Esophagus (tissue), 2 donors: ENCODE data around the gene WNT1. TPM values are rescaled to one million over a fixed set of nuclear protein-coding genes. Genes with fewer than 3 reads are reported as not detected.

ENCODE experiments used
- H3K27ac ChIP-seq, 2 donors: one replicate each; pipeline ENCODE4 v1.5.1; 2013; ENCODE audit warnings: low read depth in 2 of 2, mild to moderate bottlenecking in 2 of 2, inconsistent platforms in 1 of 2, low read length in 1 of 2, moderate library complexity in 1 of 2
- H3K27me3 ChIP-seq, 2 donors: one replicate each; pipeline ENCODE4 v1.6.1; 2013; ENCODE audit warnings: low read length in 2 of 2, control low read depth in 1 of 2, mild to moderate bottlenecking in 1 of 2; ENCODE audit not compliant: insufficient read depth in 2 of 2, control insufficient read depth in 1 of 2
- H3K36me3 ChIP-seq, 2 donors: one replicate each; pipeline ENCODE4 v1.6.1; 2013; ENCODE audit warnings: low read length in 1 of 2; ENCODE audit not compliant: control insufficient read depth in 2 of 2, insufficient read depth in 2 of 2
- H3K4me1 ChIP-seq, 2 donors: one replicate each; pipeline ENCODE4 v1.6.1; 2013; ENCODE audit warnings: low read length in 1 of 2; ENCODE audit not compliant: control insufficient read depth in 2 of 2, insufficient read depth in 2 of 2
- H3K4me3 ChIP-seq, 2 donors: one replicate each; pipeline ENCODE4 v1.5.1; 2013; ENCODE audit warnings: low read length in 2 of 2, mild to moderate bottlenecking in 2 of 2, low read depth in 1 of 2, moderate library complexity in 1 of 2
- H3K9me3 ChIP-seq, 2 donors: one replicate each; pipeline ENCODE4 v1.6.1; 2013; ENCODE audit warnings: mild to moderate bottlenecking in 2 of 2, low read depth in 1 of 2, low read length in 1 of 2, moderate library complexity in 1 of 2; ENCODE audit not compliant: control insufficient read depth in 2 of 2, insufficient read depth in 1 of 2
- WGBS, 2 donors: extraction: QIAGEN DNeasy Blood & Tissue Kit; methylation state at CpG; one replicate each; pipeline ENCODE4 v1.1.7; 2013; 5-methylcytosine and 5-hydroxymethylcytosine counted together
- polyA plus RNA-seq, 2 donors: library from polyadenylated mRNA; stranded (reverse); fragments of 200-250 nt; gene quantifications; one replicate each; pipeline ENCODE4 v1.2.3, GENCODE V29; 2013
- donor health status: healthy with polysubstance abuse.
- donor health status: Bipolar disorder and iron deficiency.

Gene WNT1
- polyA plus RNA-seq, 2 donors, result 0.05 TPM; not detected in 1

DNA sequence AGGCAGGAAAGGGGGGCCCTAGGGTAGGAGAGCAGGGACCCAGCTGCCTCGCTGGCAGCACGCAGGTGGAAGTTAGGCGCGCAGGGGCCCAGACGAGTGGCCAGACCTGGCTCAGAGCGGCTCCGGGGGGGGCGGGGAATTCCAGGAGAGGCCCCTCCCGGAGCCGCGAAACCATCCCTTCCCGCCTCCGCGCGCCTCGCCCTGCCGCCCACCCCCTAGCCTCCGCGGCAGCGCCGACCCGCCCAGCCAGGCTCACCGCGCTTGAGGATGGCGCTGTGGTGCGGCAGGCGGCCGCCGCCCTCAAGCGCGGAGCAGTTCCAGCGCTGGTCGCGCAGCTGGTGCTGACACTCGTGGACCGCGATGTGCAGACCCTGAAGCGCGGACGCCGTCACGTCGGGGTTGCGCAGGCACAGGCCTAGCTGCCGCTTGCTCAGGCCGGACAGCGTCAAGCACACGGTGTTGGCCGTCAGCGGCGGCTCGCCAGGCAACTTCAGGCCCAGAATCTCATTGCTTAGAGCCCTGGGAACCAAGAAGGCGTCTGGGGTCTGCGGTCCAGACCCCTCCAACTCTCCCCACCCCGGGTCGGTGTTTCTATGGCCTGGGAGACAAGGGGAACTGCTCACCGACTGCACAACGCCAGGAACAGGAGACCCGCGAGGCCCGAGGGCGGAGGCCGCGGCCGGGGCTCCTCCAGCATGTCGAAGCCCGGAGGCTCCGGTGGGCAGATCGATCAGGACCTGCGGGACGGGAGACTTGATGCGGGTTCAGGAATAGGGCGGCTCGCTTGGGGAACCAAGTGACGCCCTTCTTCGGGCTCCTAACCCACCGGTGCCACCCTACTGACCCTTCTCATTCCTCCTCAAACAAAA, 8.1 kb upstream of the WNT1 start:
- H3K27me3 ChIP-seq, result peaks cover 0 to 7% of the 10 kb centered on the region in 2 donors
- H3K4me3 ChIP-seq, result peak overlapping the region in 1 of 2 donors; percentile 8
- 7 to 12% methylated on average over 69 to 77 of the region's 77 CpGs for WGBS, 2 donors
- H3K9me3 ChIP-seq, result no peaks in the 10 kb centered on the region
- no peak overlapping the region for H3K27ac ChIP-seq
- peaks cover 11 to 24% of the 10 kb centered on the region in 2 donors for H3K4me1 ChIP-seq
- no peaks in the 10 kb centered on the region for H3K36me3 ChIP-seq

DNA sequence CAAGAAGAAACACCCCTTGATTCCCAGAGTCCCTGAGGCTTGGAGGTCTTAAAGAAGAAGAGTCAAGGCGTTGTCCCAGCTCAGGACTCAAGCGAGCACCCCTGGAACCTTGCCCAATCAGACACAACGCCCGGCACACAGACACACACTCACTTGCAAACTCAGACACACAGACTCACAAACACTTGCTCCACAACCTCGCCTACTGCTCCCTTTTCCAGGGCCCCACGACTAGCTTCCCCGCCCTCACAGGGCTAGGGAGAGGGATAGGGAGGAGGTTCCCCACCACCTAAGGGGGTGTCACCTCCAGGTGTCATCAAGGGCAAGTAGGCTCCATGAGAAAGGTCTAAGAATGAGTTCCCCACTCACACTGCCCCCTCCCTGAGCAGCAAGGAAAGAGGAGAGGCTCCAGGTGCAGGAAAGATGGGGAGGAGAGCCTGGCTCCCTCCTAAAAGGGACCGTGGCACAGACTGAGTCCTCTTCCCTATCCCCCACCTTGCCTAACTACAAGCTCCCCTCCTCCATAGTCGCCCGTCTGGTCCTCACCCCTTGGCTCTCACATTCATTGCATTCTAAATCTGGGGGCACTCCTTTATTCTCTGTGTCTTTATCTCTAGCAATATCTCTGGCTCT, 7.3 kb upstream of the WNT1 start:
- no peaks in the 10 kb centered on the region for H3K9me3 ChIP-seq
- no peaks in the 10 kb centered on the region for H3K36me3 ChIP-seq
- H3K4me1 ChIP-seq, result peaks cover 11 to 24% of the 10 kb centered on the region in 2 donors
- peak overlapping the region in 1 of 2 donors; percentile 34 for H3K4me3 ChIP-seq
- peaks cover 0 to 7% of the 10 kb centered on the region in 2 donors for H3K27me3 ChIP-seq
- peak overlapping the region in 1 of 2 donors; percentile 22 for H3K27ac ChIP-seq
- WGBS, 2 donors, result 27 to 30% methylated on average over 10 of the region's 10 CpGs

GRCh38 chr12:48972213-48972951, 5.7 kb upstream of the WNT1 start:
- 19 to 21% methylated on average over 23 of the region's 23 CpGs for WGBS, 2 donors
- H3K4me1 ChIP-seq, result peaks cover 11 to 24% of the 10 kb centered on the region in 2 donors

GRCh38 chr12:48972952-48973483, 5.1 kb upstream of the WNT1 start:
- WGBS, 2 donors, result 31 to 48% methylated on average over 3 of the region's 3 CpGs
- no peaks in the 10 kb centered on the region for H3K36me3 ChIP-seq
- peaks cover 11 to 26% of the 10 kb centered on the region in 2 donors for H3K4me1 ChIP-seq
- H3K4me3 ChIP-seq, result no peak overlapping the region
- H3K27me3 ChIP-seq, result peaks cover 0 to 7% of the 10 kb centered on the region in 2 donors
- no peaks in the 10 kb centered on the region for H3K9me3 ChIP-seq
- no peak overlapping the region for H3K27ac ChIP-seq

More at GRCh38 chr12:48972213-48972951, 5.7 kb upstream of the WNT1 start:
- no peak overlapping the region for H3K4me3 ChIP-seq
- no peaks in the 10 kb centered on the region for H3K9me3 ChIP-seq
- peaks cover 0 to 7% of the 10 kb centered on the region in 2 donors for H3K27me3 ChIP-seq
- no peaks in the 10 kb centered on the region for H3K36me3 ChIP-seq
- no peak overlapping the region for H3K27ac ChIP-seq

GRCh38 chr12:48973531-48973930, 4.6 kb upstream of the WNT1 start:
- Histone ChIP-seq H3K4me3 (no peak overlapping the region), H3K36me3 (no peaks in the 10 kb centered on the region), H3K9me3 (no peaks in the 10 kb centered on the region), H3K27me3 (peaks cover 0 to 11% of the 10 kb centered on the region in 2 donors), H3K4me1 (peaks cover 16 to 31% of the 10 kb centered on the region in 2 donors), H3K27ac (no peak overlapping the region)
- 34 to 48% methylated on average over 12 of the region's 12 CpGs for WGBS, 2 donors

- Histone ChIP-seq H3K9me3 (no peaks in the 10 kb centered on the region), H3K27me3 (peaks cover 0 to 12% of the 10 kb centered on the region in 2 donors), H3K36me3 (no peaks in the 10 kb centered on the region), H3K4me3 (no peak overlapping the region), H3K27ac (no peak overlapping the region), H3K4me1 (peaks cover 16 to 33% of the 10 kb centered on the region in 2 donors)
- 22 to 41% methylated on average over 19 of the region's 19 CpGs for WGBS, 2 donors
Observed at GRCh38 chr12:48973941-48974673, 4.0 kb upstream of the WNT1 start.

DNA sequence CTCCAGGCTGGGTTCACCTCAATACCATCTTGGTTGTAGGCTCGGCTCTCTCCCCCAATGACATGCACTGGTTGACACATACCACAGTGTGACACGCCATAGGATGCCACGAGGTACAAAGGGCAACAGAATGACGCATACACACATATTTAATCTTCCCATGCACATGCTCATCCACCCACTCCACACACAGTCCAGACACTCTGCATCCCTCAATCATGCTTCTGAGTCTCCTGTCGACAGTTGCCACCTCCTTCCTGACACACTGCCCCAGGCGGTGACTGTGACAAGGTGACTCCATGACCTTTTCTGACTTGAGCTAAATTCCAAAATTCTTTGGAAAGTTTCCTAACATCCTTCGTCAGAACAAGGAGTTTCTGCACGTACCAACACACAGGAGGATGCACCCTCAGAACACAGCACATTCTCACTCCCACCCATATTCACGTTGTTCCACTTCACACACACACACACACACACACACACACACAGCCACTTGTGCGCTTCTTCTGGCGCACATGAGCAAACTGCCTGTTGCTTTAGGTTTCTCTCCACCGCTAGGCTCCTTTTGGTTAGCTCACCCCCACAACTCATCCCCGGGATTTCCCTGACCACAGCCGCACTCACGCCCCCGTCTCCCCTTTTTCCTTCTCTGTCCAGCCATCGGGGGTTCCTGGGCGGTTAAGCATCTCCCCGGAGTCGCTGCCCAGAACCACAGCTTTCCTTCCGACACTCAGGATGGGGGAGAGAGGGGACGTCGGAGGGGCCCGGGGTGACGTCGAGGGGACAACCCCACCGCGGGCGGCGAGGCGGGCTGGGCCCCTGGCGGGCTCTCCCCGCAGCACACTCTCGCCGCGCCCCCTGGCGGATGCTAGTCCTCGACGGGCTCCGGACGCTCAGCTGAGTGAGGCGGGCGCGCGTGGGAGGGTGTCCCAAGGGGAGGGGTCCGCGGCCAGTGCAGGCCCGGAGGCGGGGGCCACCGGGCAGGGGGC, 536 bp upstream of the WNT1 start:
- H3K27ac ChIP-seq, result no peak overlapping the region
- peaks cover 0 to 2% of the 10 kb centered on the region in 2 donors for H3K9me3 ChIP-seq
- WGBS, 2 donors, result 10 to 12% methylated on average over 46 to 50 of the region's 50 CpGs
- H3K36me3 ChIP-seq, result no peaks in the 10 kb centered on the region
- H3K27me3 ChIP-seq, result peaks cover 0 to 22% of the 10 kb centered on the region in 2 donors
- H3K4me3 ChIP-seq, result peak overlapping the region in 1 of 2 donors; percentile 50
- H3K4me1 ChIP-seq, result peaks cover 25 to 30% of the 10 kb centered on the region in 2 donors
